ENCODE data around the gene ADAMTSL5. TPM values are rescaled to one million over a fixed set of nuclear protein-coding genes. Genes with fewer than 3 reads are reported as not detected.

Gene ADAMTSL5
- total RNA-seq, 1 donor from 2014 or later = 69.7 TPM

DNA sequence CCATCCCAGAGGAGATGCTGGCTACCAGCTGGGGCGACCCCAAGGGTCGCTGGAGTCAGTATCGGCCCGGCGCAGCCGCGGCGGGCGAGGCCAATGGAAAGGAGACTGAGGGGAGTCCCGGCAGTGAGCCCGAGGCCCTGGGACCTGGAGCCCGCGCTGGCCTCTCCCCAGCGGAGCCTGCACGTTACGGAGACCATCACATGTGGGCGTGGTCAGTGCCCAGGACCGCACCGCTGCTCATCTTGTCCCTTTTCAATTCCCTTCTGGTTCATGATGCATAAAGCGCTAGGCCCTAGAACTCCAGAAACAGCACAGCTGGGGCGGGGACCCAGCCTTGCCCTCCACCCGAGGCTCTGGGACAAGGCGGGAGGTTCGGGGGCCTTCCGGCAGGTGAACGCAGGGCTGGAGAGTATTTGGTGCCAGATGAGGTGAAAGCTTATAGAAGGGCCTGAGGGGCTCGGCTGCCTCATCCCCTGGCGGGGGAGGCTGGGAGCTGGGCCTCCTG is 41.8 kb downstream of the ADAMTSL5 start:
- intact Hi-C loops (cut with DNase I) = no loop called here
- DNase-seq (ENCODE audit: low spot score) = no peak

- intact Hi-C loops (cut with DNase I) = no loop called here
- DNase-seq (ENCODE audit: low spot score) = no peak
These were observed 42.4 kb downstream of the ADAMTSL5 start for GRCh38 chr19:1470305-1471009.

- DNase-seq (ENCODE audit: low spot score) = no peak
- intact Hi-C loops (cut with DNase I) = no loop called here
These were observed 42.8 kb downstream of the ADAMTSL5 start for GRCh38 chr19:1470055-1470304.

DNA sequence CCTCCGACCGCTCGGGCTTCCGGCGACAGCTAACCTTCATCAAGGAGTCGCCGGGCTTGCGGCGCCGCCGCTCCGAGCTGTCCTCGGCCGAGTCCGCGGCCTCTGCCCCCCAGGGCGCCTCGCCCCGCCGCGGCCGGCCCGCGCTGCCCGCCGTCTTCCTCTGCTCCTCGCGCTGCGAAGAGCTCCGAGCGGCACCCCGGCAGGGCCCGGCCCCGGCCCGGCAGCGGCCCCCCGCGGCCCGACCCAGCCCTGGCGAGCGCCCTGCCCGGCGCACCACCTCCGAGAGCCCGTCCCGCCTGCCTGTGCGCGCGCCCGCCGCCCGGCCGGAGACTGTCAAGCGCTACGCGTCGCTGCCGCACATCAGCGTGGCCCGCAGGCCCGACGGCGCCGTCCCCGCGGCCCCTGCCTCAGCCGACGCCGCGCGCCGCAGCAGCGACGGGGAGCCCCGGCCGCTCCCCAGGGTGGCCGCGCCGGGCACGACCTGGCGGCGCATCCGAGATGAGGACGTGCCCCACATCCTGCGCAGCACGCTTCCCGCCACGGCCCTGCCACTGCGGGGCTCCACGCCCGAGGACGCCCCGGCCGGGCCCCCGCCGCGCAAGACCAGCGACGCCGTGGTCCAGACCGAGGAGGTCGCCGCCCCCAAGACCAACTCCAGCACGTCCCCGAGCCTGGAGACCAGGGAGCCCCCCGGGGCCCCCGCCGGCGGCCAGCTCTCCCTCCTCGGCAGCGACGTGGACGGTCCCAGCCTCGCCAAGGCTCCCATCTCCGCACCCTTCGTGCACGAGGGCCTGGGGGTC is 43.4 kb downstream of the ADAMTSL5 start:
- DNase-seq (ENCODE audit: low spot score) = no peak
- intact Hi-C loops (cut with DNase I) = no loop called here

- no peak for DNase-seq (ENCODE audit: low spot score)
- intact Hi-C loops (cut with DNase I) = no loop called here
These were observed 44.0 kb downstream of the ADAMTSL5 start for GRCh38 chr19:1468821-1469254.

- intact Hi-C loops (cut with DNase I) = no loop called here
- no peak for DNase-seq (ENCODE audit: low spot score)
These were observed 44.5 kb downstream of the ADAMTSL5 start for GRCh38 chr19:1468274-1468820.

GRCh38 chr19:1467490-1468273 is 45.1 kb downstream of the ADAMTSL5 start:
- DNase-seq (ENCODE audit: low spot score) = no peak
- intact Hi-C loops (cut with DNase I) = no loop called here

- DNase-seq (ENCODE audit: low spot score) = no peak
- intact Hi-C loops (cut with DNase I) = no loop called here
These were observed 45.7 kb downstream of the ADAMTSL5 start for GRCh38 chr19:1467215-1467489.

DNA sequence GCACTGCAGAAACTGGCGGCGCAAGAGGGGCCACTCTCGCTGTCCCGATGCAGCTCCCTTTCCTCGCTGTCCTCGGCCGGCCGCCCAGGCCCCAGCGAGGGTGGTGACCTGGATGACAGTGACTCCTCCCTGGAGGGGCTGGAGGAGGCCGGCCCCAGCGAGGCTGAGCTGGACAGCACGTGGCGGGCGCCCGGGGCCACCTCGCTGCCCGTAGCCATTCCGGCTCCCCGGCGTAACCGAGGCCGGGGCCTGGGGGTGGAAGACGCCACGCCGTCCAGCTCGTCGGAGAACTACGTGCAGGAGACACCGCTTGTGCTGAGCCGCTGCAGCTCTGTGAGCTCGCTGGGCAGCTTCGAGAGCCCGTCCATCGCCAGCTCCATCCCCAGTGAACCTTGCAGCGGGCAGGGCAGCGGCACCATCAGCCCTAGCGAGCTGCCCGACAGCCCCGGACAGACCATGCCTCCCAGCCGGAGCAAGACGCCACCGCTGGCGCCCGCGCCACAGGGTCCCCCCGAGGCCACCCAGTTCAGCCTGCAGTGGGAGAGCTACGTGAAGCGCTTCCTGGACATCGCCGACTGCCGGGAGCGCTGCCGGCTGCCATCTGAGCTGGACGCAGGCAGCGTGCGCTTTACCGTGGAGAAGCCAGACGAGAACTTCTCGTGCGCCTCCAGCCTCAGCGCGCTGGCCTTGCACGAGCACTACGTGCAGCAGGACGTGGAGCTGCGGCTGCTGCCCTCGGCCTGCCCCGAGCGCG is 46.2 kb downstream of the ADAMTSL5 start:
- intact Hi-C loops (cut with DNase I) = no loop called here
- no peak for DNase-seq (ENCODE audit: low spot score)

DNA sequence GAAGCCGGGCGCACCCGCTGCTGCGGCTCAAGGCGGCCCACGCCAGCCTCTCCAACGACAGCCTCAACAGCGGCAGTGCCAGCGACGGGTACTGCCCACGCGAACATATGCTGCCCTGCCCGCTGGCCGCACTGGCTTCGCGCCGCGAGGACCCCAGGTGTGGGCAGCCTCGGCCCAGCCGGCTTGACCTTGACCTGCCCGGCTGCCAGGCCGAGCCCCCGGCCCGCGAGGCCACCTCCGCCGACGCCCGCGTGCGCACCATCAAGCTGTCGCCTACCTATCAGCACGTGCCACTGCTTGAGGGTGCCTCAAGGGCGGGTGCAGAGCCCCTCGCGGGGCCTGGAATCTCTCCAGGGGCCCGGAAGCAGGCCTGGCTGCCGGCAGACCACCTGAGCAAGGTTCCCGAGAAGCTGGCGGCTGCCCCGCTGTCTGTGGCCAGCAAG is 46.8 kb downstream of the ADAMTSL5 start:
- intact Hi-C loops (cut with DNase I) = no loop called here
- DNase-seq (ENCODE audit: low spot score) = no peak

DNA sequence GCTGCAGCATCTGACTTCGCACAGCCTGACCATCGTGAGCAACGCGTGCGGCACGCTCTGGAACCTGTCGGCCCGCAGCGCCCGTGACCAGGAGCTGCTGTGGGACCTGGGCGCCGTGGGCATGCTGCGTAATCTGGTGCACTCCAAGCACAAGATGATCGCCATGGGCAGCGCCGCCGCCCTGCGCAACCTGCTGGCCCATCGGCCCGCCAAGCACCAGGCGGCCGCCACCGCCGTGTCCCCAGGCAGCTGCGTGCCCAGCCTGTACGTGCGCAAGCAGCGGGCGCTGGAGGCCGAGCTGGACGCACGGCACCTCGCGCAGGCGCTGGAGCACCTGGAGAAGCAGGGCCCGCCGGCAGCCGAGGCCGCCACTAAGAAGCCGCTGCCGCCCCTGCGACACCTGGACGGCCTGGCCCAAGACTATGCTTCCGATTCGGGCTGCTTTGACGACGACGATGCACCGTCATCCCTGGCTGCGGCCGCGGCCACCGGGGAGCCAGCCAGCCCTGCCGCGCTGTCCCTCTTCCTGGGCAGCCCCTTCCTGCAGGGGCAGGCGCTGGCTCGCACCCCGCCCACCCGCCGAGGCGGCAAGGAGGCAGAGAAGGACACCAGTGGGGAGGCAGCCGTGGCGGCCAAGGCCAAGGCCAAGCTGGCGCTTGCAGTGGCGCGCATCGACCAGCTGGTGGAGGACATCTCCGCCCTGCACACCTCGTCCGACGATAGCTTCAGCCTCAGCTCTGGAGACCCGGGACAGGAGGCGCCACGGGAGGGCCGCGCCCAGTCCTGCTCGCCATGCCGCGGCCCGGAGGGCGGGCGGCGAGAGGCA is 47.4 kb downstream of the ADAMTSL5 start:
- DNase-seq (ENCODE audit: low spot score) = no peak

GRCh38 chr19:1461862-1462261 is 51.0 kb downstream of the ADAMTSL5 start:
- intact Hi-C loops (cut with DNase I) = no loop called here
- DNase-seq (ENCODE audit: low spot score) = no peak

More for the DNA sequence above, 47.4 kb downstream of the ADAMTSL5 start:
- intact Hi-C loops (cut with DNase I) = no loop called here

GRCh38 chr19:1460033-1460995 is 52.5 kb downstream of the ADAMTSL5 start:
- intact Hi-C loops (cut with DNase I) = no loop called here
- no peak for DNase-seq (ENCODE audit: low spot score)

DNA sequence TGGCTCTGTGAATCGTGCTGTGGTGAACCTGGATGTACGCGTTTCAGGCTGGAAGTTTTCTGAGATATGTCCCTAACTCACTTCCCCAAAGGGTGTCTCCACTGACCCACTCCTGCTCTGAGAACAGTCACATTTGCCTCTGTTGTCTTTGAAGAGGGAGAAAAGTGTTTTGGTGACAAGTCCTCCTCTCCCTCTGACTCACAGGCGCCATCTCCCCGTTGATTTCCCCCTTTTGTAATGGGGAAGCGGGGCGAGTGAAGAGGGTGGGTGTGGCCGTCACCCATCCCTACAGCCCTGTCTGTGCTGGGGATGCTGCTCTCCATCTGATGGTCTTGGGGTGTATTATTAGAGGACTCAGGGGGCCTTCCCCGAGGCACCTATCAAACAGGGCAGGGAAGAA is 53.3 kb downstream of the ADAMTSL5 start:
- DNase-seq (ENCODE audit: low spot score) = no peak
- intact Hi-C loops (cut with DNase I) = no loop called here

DNA sequence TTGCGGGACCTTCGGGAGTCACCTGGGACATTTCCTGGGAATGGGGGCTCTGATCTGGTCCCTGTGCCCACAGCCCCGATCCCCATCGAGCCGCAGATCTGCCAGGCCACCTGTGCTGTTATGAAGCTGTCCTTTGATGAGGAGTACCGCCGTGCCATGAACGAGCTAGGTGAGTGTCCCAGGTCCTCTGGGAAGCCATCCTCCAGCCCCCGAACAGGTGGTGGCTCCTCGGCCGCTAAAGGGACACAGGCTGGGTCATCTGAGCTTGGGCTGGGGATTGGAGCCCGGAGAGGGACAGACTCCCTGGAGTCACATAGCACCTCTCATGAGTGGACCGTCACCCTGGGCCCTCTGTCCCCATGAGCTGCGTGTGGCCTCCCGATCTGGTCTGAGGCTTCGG is 54.9 kb downstream of the ADAMTSL5 start:
- intact Hi-C loops (cut with DNase I) = no loop called here
- DNase-seq (ENCODE audit: low spot score) = no peak

DNA sequence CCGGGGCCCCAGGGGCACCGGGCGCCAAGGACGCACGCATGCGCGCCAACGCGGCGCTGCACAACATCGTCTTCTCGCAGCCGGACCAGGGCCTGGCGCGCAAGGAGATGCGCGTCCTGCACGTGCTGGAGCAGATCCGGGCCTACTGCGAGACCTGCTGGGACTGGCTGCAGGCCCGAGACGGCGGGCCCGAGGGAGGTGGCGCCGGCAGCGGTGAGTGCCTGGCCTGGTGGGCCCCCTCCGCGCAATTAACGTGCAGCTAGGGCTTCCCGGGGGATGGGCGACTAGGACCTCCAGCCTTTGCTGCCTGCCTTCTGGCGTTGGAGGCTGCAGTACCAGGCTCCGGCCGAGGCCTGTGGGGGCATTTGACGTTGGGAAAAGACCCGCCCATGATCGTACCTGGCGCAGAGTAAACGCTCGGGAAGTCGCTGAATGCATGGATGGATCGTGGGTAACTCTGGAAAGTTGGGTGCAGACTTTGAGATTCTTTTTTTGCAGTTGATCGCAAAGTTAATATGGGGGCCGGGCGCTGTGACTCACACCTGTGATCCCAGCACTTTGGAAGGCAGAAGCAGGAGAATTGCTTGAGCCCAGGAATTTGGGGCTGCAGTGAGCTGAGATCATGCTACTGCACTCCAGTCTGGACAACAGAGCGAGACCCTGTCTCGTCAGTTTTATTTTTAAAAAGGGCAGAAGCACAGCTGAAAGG is 55.6 kb downstream of the ADAMTSL5 start:
- intact Hi-C loops (cut with DNase I) = no loop called here

More for the DNA sequence above, 55.6 kb downstream of the ADAMTSL5 start:
- no peak for DNase-seq (ENCODE audit: low spot score)
